ENCODE measurements around the gene DAPK2. TPM values are rescaled to one million over a fixed set of nuclear protein-coding genes. Genes with fewer than 3 reads are reported as not detected.

The DAPK2 gene
- total and polyA plus RNA-seq, 2 of the 13 experiments (the other 11 are each of a cell fraction or from before 2014, with no cell fraction given), result 0.33 to 0.63 TPM

DNA sequence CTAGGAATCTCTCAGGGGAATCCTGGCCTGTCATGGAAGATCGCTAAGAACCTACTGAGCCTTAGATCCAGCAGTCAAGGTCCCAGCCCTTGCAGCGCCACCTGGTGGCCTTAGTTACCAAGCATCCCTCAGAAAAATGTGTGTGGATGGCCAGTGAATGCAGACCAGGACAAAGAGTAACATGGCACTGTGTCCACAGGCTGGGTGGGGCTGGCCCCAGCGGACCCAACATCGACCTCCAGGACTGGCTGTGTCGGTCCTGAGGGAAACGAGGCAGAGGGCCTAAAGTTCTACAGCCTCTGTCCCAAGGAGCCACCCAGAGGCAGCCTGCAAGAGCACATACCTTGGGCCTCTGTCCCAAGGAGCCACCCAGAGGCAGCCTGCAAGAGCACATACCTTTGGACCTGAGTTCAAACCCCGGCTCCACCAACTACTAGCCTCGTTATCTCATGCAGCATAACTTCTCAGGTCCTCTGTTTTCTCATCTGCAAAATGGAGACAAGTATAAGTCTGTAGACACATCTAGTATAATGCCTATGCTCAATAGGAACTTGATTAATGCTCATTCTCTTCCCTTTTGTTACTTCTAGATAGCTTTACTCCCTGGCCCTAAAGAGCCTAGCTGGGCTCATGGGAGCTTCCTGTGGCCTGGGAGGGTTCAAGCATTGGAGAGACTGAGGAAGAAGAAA, 155.1 kb downstream of the DAPK2 start (continued):
- TF ChIP-seq, protein P1, sequence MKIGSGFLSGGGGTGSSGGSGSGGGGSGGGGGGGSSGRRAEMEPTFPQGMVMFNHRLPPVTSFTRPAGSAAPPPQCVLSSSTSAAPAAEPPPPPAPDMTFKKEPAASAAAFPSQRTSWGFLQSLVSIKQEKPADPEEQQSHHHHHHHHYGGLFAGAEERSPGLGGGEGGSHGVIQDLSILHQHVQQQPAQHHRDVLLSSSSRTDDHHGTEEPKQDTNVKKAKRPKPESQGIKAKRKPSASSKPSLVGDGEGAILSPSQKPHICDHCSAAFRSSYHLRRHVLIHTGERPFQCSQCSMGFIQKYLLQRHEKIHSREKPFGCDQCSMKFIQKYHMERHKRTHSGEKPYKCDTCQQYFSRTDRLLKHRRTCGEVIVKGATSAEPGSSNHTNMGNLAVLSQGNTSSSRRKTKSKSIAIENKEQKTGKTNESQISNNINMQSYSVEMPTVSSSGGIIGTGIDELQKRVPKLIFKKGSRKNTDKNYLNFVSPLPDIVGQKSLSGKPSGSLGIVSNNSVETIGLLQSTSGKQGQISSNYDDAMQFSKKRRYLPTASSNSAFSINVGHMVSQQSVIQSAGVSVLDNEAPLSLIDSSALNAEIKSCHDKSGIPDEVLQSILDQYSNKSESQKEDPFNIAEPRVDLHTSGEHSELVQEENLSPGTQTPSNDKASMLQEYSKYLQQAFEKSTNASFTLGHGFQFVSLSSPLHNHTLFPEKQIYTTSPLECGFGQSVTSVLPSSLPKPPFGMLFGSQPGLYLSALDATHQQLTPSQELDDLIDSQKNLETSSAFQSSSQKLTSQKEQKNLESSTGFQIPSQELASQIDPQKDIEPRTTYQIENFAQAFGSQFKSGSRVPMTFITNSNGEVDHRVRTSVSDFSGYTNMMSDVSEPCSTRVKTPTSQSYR (CRISPR knock-in tag; IDR thresholded peaks at IDR 0.05; ENCODE audit: borderline replicate concordance), result no peak
- TF ChIP-seq, protein P2, sequence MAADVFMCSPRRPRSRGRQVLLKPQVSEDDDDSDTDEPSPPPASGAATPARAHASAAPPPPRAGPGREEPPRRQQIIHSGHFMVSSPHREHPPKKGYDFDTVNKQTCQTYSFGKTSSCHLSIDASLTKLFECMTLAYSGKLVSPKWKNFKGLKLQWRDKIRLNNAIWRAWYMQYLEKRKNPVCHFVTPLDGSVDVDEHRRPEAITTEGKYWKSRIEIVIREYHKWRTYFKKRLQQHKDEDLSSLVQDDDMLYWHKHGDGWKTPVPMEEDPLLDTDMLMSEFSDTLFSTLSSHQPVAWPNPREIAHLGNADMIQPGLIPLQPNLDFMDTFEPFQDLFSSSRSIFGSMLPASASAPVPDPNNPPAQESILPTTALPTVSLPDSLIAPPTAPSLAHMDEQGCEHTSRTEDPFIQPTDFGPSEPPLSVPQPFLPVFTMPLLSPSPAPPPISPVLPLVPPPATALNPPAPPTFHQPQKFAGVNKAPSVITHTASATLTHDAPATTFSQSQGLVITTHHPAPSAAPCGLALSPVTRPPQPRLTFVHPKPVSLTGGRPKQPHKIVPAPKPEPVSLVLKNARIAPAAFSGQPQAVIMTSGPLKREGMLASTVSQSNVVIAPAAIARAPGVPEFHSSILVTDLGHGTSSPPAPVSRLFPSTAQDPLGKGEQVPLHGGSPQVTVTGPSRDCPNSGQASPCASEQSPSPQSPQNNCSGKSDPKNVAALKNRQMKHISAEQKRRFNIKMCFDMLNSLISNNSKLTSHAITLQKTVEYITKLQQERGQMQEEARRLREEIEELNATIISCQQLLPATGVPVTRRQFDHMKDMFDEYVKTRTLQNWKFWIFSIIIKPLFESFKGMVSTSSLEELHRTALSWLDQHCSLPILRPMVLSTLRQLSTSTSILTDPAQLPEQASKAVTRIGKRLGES (CRISPR knock-in tag; IDR thresholded peaks at IDR 0.05; ENCODE audit: borderline replicate concordance), result no peak
- TF ChIP-seq ZNF761 (CRISPR knock-in tag; conservative IDR thresholded peaks at IDR 0.05) (0 out of 2 replicates have a peak, but pooled peaks have one; percentile 36), EP300 (IDR thresholded peaks at IDR 0.05; ENCODE audit: low read depth in 2 of 2, low read length in 2 of 2) (0 out of 4 replicates have a peak, but pooled peaks of 1 of the 2 experiments have one; percentile 6), EP300 (CRISPR knock-in tag; IDR thresholded peaks at IDR 0.05; ENCODE audit: borderline replicate concordance) (no peak), SOX13 (IDR thresholded peaks at IDR 0.05) (no peak), SOX13 (CRISPR knock-in tag; conservative IDR thresholded peaks at IDR 0.05 in 1 of 2, IDR thresholded peaks at IDR 0.05 in 1 of 2) (0 out of 4 replicates have a peak, but pooled peaks of 1 of the 2 experiments have one; percentile 23), HOXA5 (CRISPR knock-in tag; IDR thresholded peaks at IDR 0.05) (no peak), NCOR1 (IDR thresholded peaks at IDR 0.05; ENCODE audit: borderline replicate concordance, low read length) (0 out of 2 replicates have a peak, but pooled peaks have one; percentile 53), ZNF33B (CRISPR knock-in tag; IDR thresholded peaks at IDR 0.05) (no peak), SMYD3 (CRISPR knock-in tag; IDR thresholded peaks at IDR 0.05) (no peak), ZNF747 (CRISPR knock-in tag; IDR thresholded peaks at IDR 0.05; ENCODE audit: borderline replicate concordance) (no peak), HNF4G (IDR thresholded peaks at IDR 0.05; ENCODE audit: borderline replicate concordance, low read depth, low read length) (no peak; the same call in none of the 2 replicates), HNF4G (CRISPR knock-in tag; IDR thresholded peaks at IDR 0.05; ENCODE audit: borderline replicate concordance, low read depth) (no peak), ZZZ3 (CRISPR knock-in tag; IDR thresholded peaks at IDR 0.05; ENCODE audit: borderline replicate concordance) (no peak)
- TF ChIP-seq, protein P3, sequence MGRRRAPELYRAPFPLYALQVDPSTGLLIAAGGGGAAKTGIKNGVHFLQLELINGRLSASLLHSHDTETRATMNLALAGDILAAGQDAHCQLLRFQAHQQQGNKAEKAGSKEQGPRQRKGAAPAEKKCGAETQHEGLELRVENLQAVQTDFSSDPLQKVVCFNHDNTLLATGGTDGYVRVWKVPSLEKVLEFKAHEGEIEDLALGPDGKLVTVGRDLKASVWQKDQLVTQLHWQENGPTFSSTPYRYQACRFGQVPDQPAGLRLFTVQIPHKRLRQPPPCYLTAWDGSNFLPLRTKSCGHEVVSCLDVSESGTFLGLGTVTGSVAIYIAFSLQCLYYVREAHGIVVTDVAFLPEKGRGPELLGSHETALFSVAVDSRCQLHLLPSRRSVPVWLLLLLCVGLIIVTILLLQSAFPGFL (CRISPR knock-in tag; IDR thresholded peaks at IDR 0.05), result no peak
- TF ChIP-seq, protein P4, sequence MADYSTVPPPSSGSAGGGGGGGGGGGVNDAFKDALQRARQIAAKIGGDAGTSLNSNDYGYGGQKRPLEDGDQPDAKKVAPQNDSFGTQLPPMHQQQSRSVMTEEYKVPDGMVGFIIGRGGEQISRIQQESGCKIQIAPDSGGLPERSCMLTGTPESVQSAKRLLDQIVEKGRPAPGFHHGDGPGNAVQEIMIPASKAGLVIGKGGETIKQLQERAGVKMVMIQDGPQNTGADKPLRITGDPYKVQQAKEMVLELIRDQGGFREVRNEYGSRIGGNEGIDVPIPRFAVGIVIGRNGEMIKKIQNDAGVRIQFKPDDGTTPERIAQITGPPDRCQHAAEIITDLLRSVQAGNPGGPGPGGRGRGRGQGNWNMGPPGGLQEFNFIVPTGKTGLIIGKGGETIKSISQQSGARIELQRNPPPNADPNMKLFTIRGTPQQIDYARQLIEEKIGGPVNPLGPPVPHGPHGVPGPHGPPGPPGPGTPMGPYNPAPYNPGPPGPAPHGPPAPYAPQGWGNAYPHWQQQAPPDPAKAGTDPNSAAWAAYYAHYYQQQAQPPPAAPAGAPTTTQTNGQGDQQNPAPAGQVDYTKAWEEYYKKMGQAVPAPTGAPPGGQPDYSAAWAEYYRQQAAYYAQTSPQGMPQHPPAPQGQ (CRISPR knock-in tag; IDR thresholded peaks at IDR 0.05; ENCODE audit: borderline replicate concordance), result no peak
- TF ChIP-seq, protein P5, sequence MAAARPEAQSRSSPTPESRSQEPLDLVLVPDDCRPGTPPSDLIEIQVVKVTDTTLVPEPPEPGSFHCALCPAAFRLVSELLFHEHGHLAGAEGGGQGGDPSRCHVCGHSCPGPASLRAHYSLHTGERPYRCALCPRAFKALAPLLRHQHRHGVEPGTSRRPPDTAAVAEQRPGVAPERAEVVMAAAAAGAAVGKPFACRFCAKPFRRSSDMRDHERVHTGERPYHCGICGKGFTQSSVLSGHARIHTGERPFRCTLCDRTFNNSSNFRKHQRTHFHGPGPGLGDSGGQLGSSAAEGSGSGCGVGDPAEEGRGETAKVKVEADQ (CRISPR knock-in tag; IDR thresholded peaks at IDR 0.05; ENCODE audit: borderline replicate concordance), result no peak

Data from HepG2 (cell line).